SK-N-DZ (cell line): Measurements from ENCODE around the gene AUTS2.
A peak's percentile ranks its signal among the peaks of the same experiment; 100 is the strongest.

Experiments used
- DNase-seq: peaks from one replicate; pipeline ENCODE4 v3.0.0-alpha.2; 2015; ENCODE audit warnings: low spot score

Gene AUTS2

GRCh38 chr7:70114806-70115205, 516.5 kb downstream of the AUTS2 start:
- no peak for DNase-seq

DNA sequence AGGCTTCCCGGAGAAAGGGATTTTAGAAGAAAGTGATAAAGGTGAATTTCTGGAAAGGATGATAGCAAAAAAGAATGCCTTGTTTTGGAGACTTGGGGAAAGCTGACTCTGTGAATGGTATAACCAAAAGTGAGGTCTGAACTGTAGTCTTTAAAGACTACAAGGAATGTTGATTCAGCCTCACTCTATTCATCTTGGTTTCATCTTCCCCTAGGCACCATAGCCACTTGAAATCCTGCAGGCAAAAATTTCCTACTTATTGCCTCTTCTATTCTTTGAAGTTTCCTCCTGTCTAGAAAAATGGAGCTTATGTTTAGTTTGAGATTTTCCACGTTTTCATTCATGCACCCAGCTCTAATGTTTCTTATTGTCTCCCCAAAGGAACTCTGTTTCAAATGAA, 518.0 kb downstream of the AUTS2 start:
- no peak for DNase-seq

GRCh38 chr7:70116867-70117266, 518.6 kb downstream of the AUTS2 start:
- DNase-seq: no peak

GRCh38 chr7:70120851-70121250, 522.6 kb downstream of the AUTS2 start:
- DNase-seq: no peak

GRCh38 chr7:70131817-70132216, 533.5 kb downstream of the AUTS2 start:
- peak; percentile 61 for DNase-seq

DNA sequence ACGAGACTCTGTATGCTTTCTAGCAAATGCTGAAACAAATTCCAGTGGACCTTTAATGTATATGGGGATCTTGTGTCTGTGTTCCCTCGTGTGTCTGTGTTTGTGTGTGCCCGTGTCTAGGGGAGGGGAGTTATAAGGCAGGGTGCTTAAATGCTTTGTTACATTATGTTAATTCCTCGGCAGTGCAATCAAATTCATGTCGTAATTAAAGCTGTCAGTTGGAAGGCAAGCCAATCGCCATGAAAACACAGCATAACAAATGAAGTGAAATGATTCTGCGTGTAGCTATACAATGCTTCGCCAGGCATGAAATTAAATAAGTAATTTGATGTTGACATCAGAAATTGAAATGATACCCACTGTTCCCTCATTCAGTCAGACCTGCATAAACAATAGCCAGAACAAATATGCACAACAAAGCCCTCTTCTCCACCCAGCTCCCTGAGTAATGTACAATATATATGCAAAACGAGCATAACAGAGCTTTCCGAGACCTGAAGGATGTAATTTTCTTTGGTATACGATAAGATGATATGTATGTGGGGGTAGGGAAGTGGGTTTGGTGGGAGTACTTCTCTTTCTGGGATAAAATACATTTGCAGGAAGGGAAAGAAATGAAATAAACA, 534.1 kb downstream of the AUTS2 start:
- DNase-seq: peak; percentile 15

GRCh38 chr7:70132852-70133690, 534.8 kb downstream of the AUTS2 start:
- DNase-seq: peak; percentile 57

DNA sequence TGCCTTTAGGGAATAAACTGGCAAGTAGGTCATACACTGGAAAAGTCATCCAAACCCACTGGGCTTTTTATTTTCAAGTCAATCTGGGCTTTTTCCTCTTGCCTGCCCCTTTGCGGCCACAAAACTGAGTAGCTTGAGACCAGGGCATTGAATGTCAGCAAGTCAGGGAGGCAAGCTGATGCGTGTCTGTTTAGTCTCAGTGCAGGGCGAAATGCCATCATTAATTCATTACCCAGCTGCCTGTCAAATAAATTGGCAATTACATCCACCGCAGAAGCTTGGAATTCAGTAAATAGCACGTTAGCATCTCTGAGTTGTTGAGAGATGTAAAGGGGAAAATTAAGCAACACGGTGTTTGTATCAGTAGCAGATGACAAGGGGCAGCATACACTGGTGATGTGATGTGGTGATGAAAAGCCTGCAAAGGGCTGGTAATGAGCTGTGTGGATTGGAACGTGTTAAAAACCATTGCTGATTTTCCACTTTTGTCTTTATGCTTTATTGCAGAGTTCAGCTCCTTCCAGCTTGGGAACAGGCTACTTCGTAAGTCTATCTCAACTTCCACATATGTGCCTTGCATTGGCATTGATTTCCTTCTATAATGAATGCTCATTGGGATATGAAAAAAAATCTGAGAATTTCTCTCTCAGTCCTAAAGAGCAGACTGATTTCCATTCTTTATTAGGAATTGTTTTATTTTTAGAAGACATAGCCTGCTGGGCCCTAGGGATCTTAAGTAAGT, 535.9 kb downstream of the AUTS2 start:
- DNase-seq: peak; percentile 96

GRCh38 chr7:70135656-70136055, 537.4 kb downstream of the AUTS2 start:
- no peak for DNase-seq

DNA sequence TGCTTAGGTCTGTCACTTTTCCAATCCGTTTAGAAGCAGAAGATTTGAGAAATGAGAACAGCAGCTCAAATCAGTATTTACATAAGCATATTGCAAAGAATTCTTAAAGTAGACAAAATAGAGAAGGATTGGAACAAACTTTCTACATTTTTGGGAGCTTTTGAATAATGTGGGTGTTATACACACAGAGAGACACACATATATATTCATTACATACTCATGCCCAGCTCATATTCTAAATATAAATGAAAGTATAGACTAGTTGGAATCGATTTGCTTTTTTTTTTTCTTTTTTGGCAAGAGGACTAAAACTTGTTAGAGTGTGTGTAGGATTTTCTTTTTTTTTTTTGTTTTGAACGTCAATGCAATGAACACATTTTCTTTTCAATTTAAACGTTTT, 538.9 kb downstream of the AUTS2 start:
- DNase-seq: no peak

DNA sequence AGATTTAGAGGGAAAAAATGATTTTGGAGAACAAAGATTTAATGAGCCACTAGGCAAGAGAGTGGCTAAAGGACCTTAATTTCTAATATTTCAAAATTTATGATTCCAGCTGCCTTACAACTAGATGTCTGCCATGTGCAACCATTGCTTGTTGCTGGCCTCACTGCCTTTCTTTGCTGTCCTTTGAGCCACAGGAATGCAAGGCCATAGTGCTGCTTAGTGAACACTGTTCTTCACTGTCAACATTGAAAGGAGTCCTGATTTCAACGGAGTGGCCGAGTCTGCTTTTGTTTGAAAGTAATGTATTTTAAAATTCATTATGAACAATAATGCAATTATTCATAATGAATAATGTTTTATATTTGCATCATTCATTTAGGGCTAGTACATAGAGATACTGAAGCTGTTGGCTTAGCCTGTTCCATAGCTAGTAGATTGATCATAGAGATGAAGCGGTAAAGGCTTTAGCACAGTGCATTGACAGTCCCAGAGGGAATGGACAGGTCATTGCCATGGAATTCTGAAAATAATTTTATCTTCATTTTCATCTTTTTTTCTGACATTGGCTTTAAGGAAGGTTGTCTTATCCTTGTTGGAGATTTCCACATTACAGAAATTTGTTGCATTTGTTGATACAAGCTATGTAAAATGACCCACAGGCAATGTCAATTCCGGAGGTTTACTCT, 544.1 kb downstream of the AUTS2 start:
- no peak for DNase-seq

DNA sequence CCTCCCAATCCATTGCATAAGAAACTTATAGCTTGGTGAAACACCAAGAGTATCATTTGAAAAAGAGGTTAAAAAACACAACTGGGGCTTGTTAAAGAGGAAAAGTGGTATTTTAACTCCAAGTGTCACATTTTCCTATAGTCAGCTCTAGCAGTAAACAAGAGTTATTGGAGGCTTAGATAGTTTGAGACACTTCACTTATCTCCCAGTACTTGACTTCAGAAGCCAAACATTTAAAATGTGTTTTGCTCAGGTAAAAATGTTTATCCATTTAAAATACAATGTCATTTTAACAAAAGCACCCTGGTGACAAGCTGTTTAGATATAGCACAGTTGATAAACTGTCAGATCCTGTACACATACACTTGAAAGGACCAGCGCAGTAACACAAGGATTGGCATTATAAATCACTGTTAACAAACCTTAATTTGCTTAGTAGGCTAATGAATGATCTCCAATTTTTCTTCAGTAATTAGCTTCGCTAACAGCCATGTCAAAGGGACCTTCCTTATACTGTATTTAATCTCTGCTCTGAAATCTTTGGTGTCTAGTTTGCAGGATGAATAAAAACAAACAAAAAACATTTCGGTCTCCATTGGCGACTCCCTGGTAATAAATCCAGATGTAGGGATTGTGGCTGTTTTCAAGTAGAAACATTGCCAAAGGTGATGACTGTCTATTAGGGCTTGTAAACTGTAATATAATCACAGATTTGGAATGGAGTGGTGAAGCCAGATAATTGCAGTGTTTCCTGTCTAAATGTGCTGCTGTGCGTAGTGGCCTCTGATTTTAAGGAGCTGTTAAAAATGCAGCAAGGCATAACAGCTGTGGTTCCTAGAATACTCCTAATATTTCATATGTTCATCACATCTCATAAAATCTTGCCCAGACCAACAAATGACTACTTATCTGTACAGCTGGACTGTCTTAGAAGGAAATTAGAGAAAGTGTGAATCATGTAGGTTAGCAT, 545.1 kb downstream of the AUTS2 start:
- DNase-seq: no peak

GRCh38 chr7:70148997-70149396, 550.7 kb downstream of the AUTS2 start:
- no peak for DNase-seq

- no peak for DNase-seq
Measured at GRCh38 chr7:70152313-70152712, 554.0 kb downstream of the AUTS2 start.

GRCh38 chr7:70153933-70154332, 555.7 kb downstream of the AUTS2 start:
- no peak for DNase-seq

GRCh38 chr7:70154521-70155180, 556.4 kb downstream of the AUTS2 start:
- no peak for DNase-seq

DNA sequence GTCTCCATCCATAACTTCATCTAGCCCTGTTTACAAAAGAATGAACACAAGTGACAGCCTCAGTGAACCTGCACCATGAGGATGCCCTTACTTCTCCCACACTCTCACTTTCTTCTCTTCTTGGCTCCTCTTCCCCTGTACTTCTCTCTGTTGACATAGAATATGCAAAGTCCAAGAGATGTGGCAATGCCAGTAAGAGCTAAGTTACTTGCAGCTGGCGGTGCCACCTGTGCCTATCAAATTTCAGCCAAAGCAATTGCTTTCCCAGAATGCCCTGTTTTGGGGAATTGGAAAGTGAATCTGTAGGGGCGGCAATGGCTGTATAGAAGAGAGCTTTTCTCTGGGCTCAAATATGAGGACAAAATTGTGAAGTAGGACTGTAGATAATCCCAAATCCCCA, 557.8 kb downstream of the AUTS2 start:
- DNase-seq: no peak

DNA sequence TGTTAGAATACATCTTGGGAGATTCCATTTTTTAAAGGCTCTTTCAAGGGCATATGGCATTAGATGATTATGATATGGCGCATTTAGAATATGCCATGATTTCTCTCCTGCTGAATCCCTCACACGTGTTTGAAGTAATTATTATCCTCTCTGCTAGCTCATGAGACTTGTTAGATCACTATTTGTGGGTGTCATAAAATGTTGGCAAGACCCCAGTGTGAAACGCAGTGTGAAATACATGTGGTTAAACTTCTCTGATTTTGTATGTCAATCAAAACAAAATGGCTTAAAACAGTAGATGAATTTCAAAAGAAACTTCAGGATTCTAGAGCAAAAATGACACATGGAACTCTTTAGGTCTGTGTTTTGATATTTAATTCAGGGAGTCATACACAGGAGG, 560.8 kb downstream of the AUTS2 start:
- no peak for DNase-seq

GRCh38 chr7:70165477-70166170, 567.3 kb downstream of the AUTS2 start:
- DNase-seq: no peak
